HPDE6-E6E7 (cell line): ENCODE measurements around the gene VAC14.

Experiments used
- DNase-seq: peaks from one replicate; pipeline ENCODE4 v3.0.0; 2011; ENCODE audit warnings: missing footprints; ENCODE audit errors: extremely low spot score

Gene VAC14

DNA sequence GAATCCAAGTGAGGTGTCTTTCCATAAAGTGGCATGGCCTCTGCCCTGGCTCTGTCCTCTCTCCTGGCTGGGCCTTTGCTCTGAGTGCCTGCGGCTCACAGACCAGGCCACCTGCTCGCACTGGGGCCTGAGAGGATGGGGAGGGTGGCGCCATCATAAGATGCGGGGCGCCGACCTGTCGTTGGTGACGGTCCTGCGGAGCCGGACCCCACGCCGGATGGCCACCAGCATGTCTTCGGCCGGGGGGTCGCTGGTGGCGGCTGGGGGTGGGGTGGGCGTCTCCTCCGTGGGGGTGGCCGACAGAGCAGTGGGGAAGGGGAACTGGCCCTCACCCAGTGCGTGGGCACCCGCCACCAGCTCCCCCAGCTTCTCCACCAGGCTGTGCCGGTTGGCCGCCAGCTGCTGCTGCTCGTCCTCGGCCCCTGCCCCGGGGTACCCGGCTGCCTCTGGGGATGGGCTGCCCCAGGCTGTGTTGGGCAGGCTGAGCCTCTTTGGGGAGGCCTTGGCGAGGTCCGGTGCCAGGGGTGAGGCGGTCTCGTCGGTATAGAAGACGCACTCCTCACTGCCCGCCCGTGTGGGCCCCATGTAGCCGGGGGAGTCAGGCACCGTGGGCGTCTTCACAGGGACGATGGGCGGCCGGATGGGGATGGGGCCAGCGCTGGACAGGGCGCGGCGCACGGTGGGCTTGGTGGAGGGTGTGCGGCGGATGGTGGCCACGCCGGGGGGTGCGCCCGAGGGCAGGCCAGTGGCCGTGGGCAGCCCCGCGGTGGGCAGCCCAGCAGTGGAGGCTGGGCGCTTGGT is 137.2 kb downstream of the VAC14 start:
- DNase-seq: no peak

DNA sequence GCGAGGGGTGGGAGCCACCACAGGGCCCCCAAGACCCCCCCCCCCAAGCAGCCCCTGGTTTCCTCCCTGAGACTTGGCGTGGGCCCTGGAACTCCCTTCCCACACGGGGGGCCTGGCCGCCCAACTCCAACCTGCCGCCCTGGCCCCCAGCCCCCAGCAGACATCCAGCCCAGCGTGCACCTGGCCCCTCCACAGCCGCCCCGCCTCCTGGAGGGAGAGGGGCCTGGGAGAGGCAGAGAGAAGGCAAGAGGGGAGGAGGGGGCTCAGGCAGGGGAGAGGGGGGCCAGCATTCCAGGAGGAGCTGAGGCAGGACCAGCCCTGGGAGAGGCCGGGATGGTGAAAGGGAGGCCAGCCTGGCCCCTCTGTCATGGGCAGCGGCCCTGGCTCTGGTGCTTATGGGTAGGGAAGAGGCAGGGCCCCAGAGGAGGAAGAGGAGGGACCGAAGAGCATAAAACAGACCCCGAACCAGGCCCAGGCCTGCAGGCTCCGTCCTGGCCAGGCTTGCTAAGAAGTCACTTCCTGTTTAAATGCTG is 137.9 kb downstream of the VAC14 start:
- DNase-seq: no peak

DNA sequence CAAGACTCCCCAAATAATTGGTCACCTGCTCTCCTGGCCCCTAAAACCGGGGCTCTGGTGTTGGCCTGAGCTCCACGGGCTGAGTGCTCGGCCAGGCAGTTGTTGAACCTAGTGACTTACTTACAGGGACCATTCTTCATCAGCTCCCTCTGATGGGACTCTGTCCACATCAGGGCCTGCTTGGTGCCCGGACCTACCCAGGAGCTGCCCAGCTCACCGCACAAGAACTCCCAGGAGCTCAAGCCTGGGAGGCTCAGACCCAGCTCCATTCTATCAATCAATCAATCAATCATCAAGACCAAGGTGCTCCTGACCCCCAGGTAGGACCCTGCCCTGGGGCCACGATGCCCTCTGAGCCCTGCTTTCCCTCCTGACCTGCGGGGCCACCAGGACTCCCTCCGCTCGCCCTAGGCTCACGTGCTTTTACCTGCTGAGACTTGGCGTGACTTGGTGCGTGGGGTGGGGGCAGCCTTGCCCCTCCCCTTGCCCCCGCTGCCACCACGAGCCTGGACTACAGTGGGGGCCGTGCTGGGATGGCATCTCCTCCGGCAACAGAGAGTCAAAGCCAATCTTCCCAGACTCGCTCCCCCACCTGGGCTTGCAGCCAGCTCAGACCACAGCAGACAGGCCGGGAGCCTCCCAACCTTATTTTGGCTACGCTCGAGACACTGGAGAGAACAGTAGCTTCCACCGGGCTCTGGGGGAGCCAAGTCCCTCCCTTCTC is 138.9 kb downstream of the VAC14 start:
- DNase-seq: no peak

DNA sequence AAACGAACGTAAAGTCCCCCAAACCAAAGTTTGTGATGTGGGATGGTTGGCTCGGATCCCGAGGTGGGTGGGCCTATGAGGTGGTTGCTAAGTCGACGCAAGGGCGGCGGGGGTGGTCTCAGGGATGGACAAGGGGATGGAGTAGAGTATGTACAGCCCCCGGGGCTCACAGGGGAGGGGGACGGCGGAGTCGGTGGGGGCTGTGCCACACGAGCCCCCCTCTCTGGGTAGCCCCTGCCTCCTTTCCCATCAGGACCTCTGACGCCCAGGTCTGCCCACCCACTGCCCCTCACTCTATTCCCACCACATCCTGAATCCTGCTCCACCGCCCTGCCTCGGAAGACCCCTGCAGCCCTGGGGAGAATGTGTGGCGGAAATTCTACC is 139.4 kb downstream of the VAC14 start:
- no peak for DNase-seq

DNA sequence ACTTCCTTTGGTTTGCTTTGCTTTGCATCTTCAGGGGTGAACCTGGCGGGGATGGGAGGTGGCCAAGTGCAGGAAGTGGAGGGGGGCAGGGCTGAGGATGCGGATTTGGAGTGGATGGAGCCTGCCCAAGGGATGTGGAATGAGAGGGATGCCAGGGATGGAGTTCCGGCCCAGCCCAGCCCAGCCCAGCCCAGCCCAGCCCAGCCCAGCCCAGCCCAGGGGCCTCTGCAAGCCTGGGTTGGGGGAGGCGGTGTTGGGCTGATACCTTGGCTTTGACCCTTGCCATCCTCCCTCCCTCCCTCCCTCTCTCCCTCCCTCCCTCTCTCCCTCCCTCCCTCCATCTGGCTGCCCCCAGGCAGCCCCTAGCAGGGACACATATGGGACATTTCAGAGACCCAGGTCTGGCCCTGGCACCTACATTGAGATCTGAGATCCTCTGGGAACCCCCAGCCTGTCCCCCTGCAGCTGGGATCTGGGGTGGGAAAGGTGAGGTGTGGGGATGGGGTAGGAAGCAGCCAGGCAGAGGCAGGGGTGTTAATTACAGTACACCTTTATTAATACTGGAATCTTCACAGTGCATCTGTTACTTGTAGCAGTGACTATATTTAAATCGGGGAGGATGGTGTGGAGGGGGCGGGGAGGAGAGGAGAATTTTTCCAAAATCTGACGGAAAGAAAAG is 140.1 kb downstream of the VAC14 start:
- DNase-seq: no peak

DNA sequence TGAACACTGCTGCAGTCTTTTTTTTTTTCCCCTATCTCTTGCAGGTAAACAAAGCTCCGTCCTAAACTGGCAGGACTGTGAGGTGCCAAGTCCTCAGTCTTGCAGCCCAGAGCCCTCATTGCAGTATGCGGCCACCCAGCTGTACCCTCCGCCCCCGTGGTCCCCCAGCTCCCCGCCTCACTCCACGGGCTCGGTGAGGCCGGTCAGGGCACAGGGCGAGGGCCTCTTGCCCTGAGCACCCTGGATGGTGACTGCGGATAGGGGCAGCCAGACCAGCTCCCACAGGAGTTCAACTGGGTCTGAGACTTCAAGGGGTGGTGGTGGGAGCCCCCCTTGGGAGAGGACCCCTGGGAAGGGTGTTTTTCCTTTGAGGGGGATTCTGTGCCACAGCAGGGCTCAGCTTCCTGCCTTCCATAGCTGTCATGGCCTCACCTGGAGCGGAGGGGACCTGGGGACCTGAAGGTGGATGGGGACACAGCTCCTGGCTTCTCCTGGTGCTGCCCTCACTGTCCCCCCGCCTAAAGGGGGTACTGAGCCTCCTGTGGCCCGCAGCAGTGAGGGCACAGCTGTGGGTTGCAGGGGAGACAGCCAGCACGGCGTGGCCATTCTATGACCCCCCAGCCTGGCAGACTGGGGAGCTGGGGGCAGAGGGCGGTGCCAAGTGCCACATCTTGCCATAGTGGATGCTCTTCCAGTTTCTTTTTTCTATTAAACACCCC is 140.8 kb downstream of the VAC14 start:
- no peak for DNase-seq

DNA sequence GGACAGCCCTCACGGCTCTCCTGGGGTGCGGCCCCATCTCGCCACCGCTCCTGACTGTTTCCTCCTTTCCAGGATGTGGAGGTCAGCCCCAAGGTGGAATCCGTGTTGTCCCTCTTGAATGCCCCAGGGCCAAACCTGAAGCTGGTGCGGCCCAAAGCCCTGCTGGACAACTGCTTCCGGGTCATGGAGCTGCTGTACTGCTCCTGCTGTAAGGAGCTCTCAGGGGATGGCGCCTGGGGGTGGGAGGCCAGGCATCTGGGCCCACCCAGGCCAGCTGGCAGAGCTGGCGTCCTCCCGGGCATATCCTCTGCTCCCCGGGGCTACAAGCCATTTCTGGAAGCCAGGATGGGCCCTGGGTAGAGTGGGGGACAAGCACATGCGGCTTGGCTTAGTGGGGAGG is 141.4 kb downstream of the VAC14 start:
- no peak for DNase-seq

DNA sequence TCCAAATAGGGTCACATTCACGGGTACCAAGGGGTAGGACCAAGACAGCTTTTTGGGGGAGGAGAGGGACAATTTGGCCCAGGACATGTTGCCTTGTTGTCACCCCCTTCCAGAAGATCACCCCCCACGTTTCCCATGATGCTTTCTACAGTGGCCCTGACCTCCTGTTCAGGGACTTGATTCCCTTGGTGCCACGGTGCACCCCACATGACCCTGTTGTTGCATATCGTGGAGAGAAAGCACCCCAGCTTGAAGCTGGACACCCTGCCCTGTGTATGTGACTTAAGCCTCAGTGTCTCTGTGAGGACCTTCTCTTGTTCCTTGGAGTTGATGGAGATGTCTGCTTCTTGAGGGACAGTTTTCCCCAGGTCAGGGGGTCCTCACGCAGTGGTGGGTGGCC is 142.0 kb downstream of the VAC14 start:
- no peak for DNase-seq

DNA sequence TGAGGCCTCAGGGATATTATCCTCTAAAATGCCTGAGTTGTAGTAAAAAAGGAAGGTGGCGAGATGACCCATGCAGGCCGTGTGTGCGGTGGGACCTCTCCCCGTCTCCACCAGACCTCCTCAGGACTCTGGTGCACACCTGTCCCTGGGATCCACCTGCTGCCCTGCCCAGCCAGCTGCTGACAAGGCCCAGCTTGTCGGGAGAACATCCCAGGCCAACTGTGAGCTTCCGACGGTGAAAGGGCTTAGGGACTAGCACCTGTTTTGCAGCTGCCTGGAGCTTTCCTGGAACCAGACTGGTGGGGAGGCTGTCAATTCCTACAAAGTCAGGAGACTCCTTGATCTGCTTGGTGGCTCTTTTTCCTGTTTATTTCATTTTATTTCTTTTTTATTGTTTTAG is 143.0 kb downstream of the VAC14 start:
- DNase-seq: no peak

DNA sequence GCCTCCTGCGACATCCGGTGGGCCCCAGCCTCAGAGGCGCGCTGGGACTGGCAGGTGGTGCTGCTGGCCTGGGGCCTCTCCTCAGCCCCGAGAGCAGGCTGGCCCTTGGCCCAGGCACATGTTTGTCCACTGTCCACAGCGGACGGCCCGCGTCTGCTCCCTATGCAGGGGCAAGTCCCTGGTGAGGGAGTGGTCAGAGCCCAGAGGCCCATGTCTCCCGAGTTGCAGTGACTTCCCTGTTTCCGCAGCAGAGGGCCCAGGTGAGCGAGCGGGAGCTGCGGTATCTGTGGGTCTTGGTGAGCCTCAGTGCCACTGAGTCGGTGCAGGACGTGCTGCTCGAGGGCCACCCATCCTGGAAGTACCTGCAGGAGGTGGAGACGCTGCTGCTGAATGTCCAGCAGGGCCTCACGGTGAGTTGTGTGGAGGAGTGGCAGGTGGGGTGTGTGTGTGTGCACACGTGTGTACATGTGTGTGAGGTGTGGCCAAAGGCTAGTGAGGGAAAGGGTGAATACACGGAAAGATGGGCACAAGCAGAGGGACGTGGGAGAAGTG is 144.2 kb downstream of the VAC14 start:
- DNase-seq: no peak

DNA sequence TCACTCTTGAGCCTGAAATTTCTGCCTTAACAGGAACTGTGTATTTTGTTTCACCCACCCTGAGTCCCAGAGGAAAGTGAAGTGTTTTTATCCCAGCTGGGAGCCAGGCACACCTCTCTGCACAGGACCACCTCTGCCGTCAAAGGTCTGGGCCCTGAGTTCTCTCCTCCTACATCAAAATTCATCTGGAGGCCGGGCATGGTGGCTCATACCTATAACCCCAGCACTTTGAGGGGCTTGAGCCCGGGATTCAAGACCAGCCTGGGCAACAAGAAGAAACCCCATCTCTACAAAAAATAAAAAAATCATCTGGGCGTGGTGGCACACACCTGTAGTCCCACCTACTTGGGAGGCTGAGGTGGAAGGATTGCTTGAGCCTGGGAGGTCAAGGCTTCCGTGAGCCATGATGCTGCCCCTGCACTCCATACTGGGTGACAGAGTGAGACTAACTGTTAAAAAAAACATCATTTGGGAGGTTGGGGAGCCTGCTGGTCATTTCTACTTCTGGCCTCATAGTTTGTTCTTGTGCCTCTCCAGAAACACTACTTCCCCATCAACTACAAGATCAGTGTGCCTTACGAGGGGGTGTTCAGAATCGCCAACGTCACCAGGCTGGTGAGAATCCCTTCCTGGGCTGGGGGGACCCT is 144.8 kb downstream of the VAC14 start:
- DNase-seq: no peak

DNA sequence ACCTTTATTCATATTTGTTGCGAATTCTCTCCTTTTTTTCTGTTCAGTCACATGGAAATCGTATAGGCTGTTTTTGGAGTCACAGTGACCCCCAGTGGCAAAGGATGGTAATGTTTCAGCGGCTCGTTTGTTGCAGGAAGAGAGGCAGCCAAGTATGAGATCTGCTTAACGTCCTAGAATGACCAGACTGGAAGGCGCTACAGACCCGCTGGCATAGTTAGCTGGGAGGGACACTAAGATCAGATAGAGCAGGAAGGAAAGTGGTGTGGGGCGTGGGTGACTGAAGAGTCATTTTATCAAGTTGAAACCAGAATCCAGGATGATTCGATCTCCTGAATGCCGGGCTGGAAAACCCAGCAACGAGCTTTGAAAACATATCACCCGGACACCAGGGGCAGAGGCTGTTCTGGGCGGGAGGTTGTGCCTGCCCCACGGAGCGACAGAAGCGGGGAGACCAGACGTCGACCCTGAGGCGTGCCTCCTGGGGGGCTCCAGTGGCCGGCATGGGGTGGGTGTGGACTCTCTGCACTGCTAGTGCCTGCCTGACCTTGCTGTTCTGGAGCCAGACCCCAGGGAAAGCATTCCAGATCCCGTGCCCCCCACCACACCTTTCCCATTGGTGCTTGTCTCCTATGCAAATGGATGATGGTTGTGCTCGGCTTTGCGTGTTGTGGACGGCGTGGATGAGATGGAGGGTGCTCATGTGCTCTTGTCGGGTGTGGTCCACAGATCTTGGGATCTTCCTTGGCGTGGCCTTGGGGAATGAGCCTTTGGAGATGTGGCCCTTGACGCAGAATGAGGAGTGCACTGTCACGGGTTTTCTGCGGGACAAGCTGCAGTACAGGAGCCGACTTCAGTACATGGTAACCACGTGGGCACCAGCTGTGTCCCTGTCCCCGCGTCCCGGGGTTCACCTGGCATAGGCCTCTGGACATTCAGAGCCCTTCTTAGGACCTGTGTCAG is 146.9 kb downstream of the VAC14 start:
- DNase-seq: peak; percentile 59

DNA sequence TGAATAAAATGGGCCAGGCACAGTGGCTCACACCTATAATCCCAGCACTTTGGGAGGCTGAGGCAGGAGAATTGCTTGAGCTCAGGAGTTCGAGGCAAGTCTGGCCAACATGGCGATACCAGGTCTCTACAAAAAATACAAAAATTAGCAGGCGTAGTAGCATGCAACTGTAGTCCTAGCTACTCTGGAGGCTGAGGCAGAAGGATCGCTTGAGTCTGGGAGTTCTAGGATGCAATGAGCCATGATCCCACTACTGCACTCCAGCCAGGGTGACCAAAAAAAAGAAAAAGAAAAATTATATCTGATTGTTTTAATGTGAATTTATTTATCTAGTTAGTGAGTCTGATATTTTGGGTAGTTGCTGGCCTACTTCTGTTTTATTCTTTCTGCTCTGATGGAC is 147.6 kb downstream of the VAC14 start:
- no peak for DNase-seq

DNA sequence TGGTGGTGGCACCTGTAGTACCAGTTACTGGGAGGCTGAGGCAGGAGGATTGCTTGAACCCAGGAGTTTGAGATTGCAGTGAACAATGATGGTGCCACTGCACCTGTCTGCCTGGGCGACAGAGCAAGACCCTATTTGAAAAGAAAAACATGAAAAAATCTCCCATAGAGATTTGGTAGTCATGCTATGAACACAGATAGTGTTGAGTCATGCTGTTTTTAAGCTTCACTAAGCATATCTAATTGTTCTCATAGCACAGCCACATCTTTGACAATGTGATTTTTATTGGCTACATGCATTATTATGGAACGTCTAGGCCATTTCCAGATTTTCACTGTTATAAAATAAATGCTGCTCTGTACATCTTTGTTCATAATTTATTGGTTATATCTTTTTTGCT is 148.6 kb downstream of the VAC14 start:
- DNase-seq: no peak

DNA sequence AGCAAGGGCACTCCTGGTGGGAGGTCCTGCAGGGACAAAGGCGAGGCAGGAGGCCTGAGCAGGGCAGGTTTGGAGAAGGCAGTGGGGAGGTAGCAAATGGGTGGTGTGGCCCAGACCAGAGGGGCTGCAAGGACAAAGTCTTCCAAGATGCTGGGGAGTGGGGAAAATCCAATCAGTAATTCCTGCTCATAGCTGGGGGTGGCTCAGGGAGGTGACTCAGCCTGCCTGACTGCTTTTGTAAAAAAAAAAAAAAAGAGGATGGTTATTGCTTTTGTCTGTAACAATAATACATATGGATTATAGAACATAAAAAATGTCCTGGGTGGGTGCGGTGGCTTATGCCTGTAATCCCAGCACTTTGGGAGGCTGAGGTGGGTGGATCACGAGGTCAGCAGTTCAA is 149.4 kb downstream of the VAC14 start:
- no peak for DNase-seq

DNA sequence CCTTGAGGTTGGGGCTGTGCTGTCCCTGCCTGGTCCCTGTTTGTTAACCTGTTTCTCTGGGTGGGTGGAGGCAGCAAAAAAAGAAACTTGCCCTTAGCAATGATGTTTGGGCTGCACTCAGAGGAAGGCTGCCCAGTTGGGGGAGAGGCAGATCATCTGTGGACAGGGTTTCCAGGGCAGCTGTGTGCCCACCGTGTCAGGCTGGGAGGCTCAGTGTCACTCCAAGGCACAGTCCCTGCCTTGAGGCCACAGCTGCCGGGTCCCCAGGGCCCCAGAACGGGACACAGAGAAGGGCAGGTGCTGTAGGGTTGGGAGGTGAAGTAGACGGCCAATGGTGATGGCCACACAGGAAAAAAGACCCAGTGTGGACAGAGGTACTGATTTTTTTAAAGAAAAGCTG is 150.7 kb downstream of the VAC14 start:
- DNase-seq: no peak

DNA sequence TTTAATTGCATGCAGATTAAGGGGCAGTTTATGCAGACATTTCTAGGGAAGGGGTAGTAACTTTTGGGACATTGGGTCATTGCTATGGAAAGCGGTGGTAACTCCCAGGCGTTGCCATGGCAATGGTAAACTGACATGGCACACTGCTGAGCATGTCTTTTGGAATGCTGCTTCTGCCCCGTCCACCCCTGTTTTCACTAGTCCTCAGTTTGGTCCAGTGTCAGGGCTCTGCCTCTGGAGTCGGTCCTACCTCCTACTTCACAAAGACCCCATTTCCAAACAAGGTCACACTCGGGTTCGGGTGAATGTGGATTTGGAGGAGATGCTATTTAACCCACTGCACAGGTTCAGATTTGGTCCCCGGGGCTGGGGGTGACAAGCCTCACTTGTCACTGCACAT is 151.7 kb downstream of the VAC14 start:
- no peak for DNase-seq

DNA sequence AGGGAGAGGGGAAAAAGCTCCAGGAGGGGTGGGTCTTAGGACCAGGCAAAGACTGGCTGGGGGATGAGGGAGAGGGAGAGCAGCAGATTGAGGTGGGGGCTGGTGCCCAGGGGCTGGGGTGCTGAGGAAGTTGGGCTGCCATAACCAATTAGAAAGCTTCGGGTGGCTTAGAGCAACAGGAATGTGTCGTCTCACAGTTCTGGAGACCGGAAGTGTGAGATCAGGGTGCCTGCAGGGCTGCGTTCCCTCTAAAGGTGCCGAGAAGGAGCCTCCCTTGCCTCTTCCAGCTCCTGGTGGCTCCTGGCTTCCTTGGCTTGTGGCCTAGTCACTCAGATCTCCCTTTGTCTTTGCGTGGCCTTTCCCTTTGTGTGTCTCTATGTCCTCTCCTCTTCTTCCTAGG is 152.4 kb downstream of the VAC14 start:
- DNase-seq: no peak

DNA sequence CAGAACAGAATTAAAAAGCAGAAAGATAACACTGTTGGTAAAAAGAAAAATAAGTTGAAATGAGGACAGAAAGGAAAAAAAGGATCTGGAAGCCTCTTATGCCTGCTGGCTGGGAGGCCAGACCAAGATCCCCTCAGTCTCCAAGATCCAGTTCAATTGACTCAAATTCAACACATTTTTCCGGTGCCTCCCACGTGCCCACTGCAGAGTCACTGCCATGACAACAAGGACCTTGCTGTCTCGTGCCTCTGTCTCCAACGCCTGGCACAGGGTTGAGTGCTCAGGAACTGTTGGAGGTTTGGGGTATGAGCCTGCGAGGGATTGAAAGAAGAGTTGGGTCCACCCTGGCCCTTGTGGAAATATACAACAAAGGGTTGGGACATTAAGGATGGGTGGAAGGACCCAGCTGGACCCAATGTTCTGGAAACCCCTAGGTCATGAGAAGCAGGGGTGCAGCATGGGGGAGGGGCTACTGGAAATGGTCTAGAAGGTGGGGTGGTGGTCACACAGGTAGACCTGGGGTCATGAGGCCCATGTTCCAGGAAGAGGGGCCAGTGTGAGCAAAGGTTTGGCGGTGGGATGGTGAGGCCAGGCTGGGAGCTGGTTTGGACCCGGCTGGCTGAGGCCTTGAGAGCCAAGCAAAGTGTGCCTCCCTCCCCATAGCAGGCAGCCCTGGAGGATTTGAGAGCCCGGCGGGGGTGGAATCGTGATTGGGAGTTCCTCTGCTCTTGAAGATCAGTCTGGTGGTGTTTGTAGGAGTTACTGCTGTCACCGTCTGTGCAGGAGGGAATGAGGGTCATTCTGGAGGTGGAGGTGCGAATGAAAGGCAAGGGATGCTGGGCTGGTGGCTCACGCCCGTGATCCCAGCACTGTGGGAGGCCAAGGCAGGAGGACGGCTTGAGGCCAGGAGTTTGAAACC is 153.3 kb downstream of the VAC14 start:
- DNase-seq: no peak
